ENCODE measurements around the gene ZNF438. TPM values are rescaled to one million over a fixed set of nuclear protein-coding genes. Genes with fewer than 3 reads are reported as not detected.
"Not testable (repeated sequence)": the region's sequence is repeated elsewhere in the genome, so short reads cannot be mapped to it uniquely, and the experiment has no call there.

The ZNF438 gene
- total RNA-seq, 2 donors from 2014 or later: 2.7 to 4.3 TPM

- Histone ChIP-seq H3K36me3 (no peaks in the 10 kb centered on the region), H3K27ac (no peak overlapping the region), H3K9me3 (no peaks in the 10 kb centered on the region), H3K27me3 (no peaks in the 10 kb centered on the region), H3K4me3 (no peak overlapping the region), H3K9ac (ENCODE audit: low read depth in 2 of 2, low read length in 2 of 2) (no peak overlapping the region), H3K4me1 (no peaks in the 10 kb centered on the region)
- no peak for DNase-seq
- no peak for TF ChIP-seq CTCF (IDR thresholded peaks at IDR 0.05)
- intact Hi-C loops (cut with DNase I): no loop called here
Observed at GRCh38 chr10:30911303-30911863, 120.3 kb downstream of the ZNF438 start.

- H3K4me3 ChIP-seq: no peak overlapping the region
- no peak overlapping the region for H3K9ac ChIP-seq (ENCODE audit: low read depth in 2 of 2, low read length in 2 of 2)
- H3K36me3 ChIP-seq: no peaks in the 10 kb centered on the region
- H3K27me3 ChIP-seq: no peaks in the 10 kb centered on the region
- no peak for TF ChIP-seq CTCF (IDR thresholded peaks at IDR 0.05)
- no peak for DNase-seq
- no peak overlapping the region for H3K27ac ChIP-seq
- no peaks in the 10 kb centered on the region for H3K9me3 ChIP-seq
- intact Hi-C loops (cut with DNase I): no loop called here
- H3K4me1 ChIP-seq: no peaks in the 10 kb centered on the region
Observed at GRCh38 chr10:30903397-30904138, 128.1 kb downstream of the ZNF438 start.

- intact Hi-C loops (cut with DNase I): no loop called here
- DNase-seq: no peak
- no peak for TF ChIP-seq CTCF (IDR thresholded peaks at IDR 0.05)
Observed at GRCh38 chr10:30902621-30903396, 128.9 kb downstream of the ZNF438 start.

GRCh38 chr10:30901487-30901886, 130.2 kb downstream of the ZNF438 start:
- H3K4me3 ChIP-seq; H3K4me1 ChIP-seq; H3K9ac ChIP-seq (ENCODE audit: low read depth in 2 of 2, low read length in 2 of 2); H3K27ac ChIP-seq; H3K9me3 ChIP-seq; H3K36me3 ChIP-seq; DNase-seq; intact Hi-C loops (cut with DNase I); H3K27me3 ChIP-seq: not testable (repeated sequence)

More at GRCh38 chr10:30902621-30903396, 128.9 kb downstream of the ZNF438 start:
- no peak overlapping the region for H3K27ac ChIP-seq
- H3K9me3 ChIP-seq: no peaks in the 10 kb centered on the region
- H3K36me3 ChIP-seq: no peaks in the 10 kb centered on the region
- no peaks in the 10 kb centered on the region for H3K27me3 ChIP-seq
- H3K4me1 ChIP-seq: no peaks in the 10 kb centered on the region
- no peak overlapping the region for H3K9ac ChIP-seq (ENCODE audit: low read depth in 2 of 2, low read length in 2 of 2)
- H3K4me3 ChIP-seq: no peak overlapping the region

GRCh38 chr10:30898964-30899363, 132.7 kb downstream of the ZNF438 start:
- intact Hi-C loops (cut with DNase I): no loop called here
- TF ChIP-seq CTCF (IDR thresholded peaks at IDR 0.05): no peak
- no peak overlapping the region for H3K27ac ChIP-seq
- no peak overlapping the region for H3K9ac ChIP-seq (ENCODE audit: low read depth in 2 of 2, low read length in 2 of 2)
- no peaks in the 10 kb centered on the region for H3K27me3 ChIP-seq
- no peak overlapping the region for H3K4me3 ChIP-seq
- no peak for DNase-seq
- no peaks in the 10 kb centered on the region for H3K36me3 ChIP-seq
- H3K9me3 ChIP-seq: no peaks in the 10 kb centered on the region
- no peaks in the 10 kb centered on the region for H3K4me1 ChIP-seq
